Esophagus muscularis mucosa (tissue), 4 donors: Measurements from ENCODE around the gene RSPO1. TPM values are rescaled to one million over a fixed set of nuclear protein-coding genes. Genes with fewer than 3 reads are reported as not detected.

Source experiments
- DNase-seq: peaks from one replicate; pipeline ENCODE4 v3.0.0-alpha.2; 2017; ENCODE audit errors: extremely low spot score
- H3K27ac ChIP-seq, 4 donors: fragments of 200-600 bp; sonication (generic); replicated peaks in 1 of 4; 1 replicate in 3 of 4; 2 replicates in 1 of 4; pipeline ENCODE4 v1.5.1; 2016 to 2019; ENCODE audit warnings: mild to moderate bottlenecking in 1 of 4
- H3K27me3 ChIP-seq, 4 donors: fragments of 200-600 bp; sonication (generic); one replicate each; pipeline versions ENCODE4 v1.5.1 to v1.6.0; 2016 to 2019
- H3K36me3 ChIP-seq, 4 donors: fragments of 200-600 bp; sonication (generic); one replicate each; pipeline ENCODE4 v1.5.1; 2016 to 2019
- H3K4me1 ChIP-seq, 4 donors: fragments of 200-600 bp; sonication (generic); one replicate each; pipeline ENCODE4 v1.5.1; 2016 to 2019
- H3K4me3 ChIP-seq, 4 donors: fragments of 200-600 bp; sonication (generic); 1 replicate in 2 of 4; 2 replicates in 2 of 4; pipeline ENCODE4 v1.5.1; 2016 to 2019; ENCODE audit warnings: mild to moderate bottlenecking in 4 of 4, moderate library complexity in 1 of 4
- H3K9me3 ChIP-seq, 4 donors: fragments of 200-600 bp; sonication (generic); 1 replicate in 3 of 4; 2 replicates in 1 of 4; pipeline ENCODE4 v1.5.1; 2016 to 2019
- CTCF ChIP-seq, 3 experiments: fragments of 200-600 bp in 2 of 3; fragments of 450-650 bp in 1 of 3; sonication (generic) in 2 of 3; IDR thresholded peaks; one replicate each; pipeline ENCODE4 v1.5.1; 2017 to 2019; ENCODE audit warnings: antibody characterized with exemption in 3 of 3, mild to moderate bottlenecking in 2 of 3, moderate library complexity in 1 of 3
- EP300 ChIP-seq: sonication (generic); formaldehyde crosslinking; IDR thresholded peaks from one replicate; pipeline ENCODE4 v1.6.1; 2017; ENCODE audit warnings: antibody characterized with exemption
- POLR2A ChIP-seq: fragments of 450-650 bp; IDR thresholded peaks from one replicate; pipeline ENCODE4 v1.6.1; 2017; ENCODE audit warnings: antibody characterized with exemption, moderate library complexity, mild to moderate bottlenecking, low read depth
- POLR2AphosphoS5 ChIP-seq, 2 donors: sonication (generic); formaldehyde crosslinking; IDR thresholded peaks; one replicate each; pipeline ENCODE4 v1.6.1; 2017; ENCODE audit warnings: antibody characterized with exemption in 2 of 2
- WGBS: methylation state at CpG from one replicate; pipeline ENCODE4 v1.1.5; 2018; 5-methylcytosine and 5-hydroxymethylcytosine counted together
- intact Hi-C: fragments of 100-400 bp; cut with DNase I; formaldehyde crosslinking; loops from one replicate; pipeline ENCODE4 v1.15.1; 2023
- total RNA-seq, 4 donors: library from RNA; depleted of rRNA; stranded (reverse); fragments of >200 nt; gene quantifications; one replicate each; pipeline versions ENCODE4 v1.1.0 to v1.2.1, GENCODE V29; 2016

Gene RSPO1
- total RNA-seq, 4 donors from 2014 or later = 1.0 to 1.8 (median 1.5) TPM

- intact Hi-C loops = no loop called here
- DNase-seq = no peak
- 65% methylated on average over 5 of the region's 5 CpGs for WGBS
Measured at GRCh38 chr1:37650173-37650572, 15.5 kb upstream of the RSPO1 start.

GRCh38 chr1:37647281-37647680 is 12.6 kb upstream of the RSPO1 start:
- Histone ChIP-seq H3K4me3 (no peak overlapping the region), H3K27me3 (peaks cover 0 to 43% (median 0%) of the 10 kb centered on the region in 4 donors), H3K4me1 (no peaks in the 10 kb centered on the region), H3K27ac (no peak overlapping the region), H3K9me3 (peaks cover 0 to 6% (median 1%) of the 10 kb centered on the region in 4 donors), H3K36me3 (no peaks in the 10 kb centered on the region)
- no peak for TF ChIP-seq POLR2AphosphoS5 (IDR thresholded peaks at IDR 0.05)
- TF ChIP-seq EP300 = no peak
- TF ChIP-seq CTCF (IDR thresholded peaks at IDR 0.05) = no peak
- no peak for TF ChIP-seq POLR2A
- 90% methylated on average over 7 of the region's 7 CpGs for WGBS
- no peak for DNase-seq
- intact Hi-C loops = no loop called here

More at GRCh38 chr1:37650173-37650572, 15.5 kb upstream of the RSPO1 start:
- Histone ChIP-seq H3K9me3 (no peaks in the 10 kb centered on the region), H3K4me3 (no peak overlapping the region), H3K27ac (no peak overlapping the region), H3K27me3 (peaks cover 0 to 25% (median 0%) of the 10 kb centered on the region in 4 donors), H3K36me3 (no peaks in the 10 kb centered on the region), H3K4me1 (no peaks in the 10 kb centered on the region)
- TF ChIP-seq POLR2AphosphoS5 (IDR thresholded peaks at IDR 0.05) (no peak), EP300 (no peak), CTCF (IDR thresholded peaks at IDR 0.05) (no peak), POLR2A (no peak)

- no peak for DNase-seq
- intact Hi-C loops = no loop called here
- Histone ChIP-seq H3K9me3 (peaks cover 0 to 22% (median 14%) of the 10 kb centered on the region in 4 donors), H3K27ac (no peak overlapping the region), H3K4me1 (no peaks in the 10 kb centered on the region), H3K4me3 (no peak overlapping the region), H3K27me3 (peaks cover 0 to 73% (median 0%) of the 10 kb centered on the region in 4 donors), H3K36me3 (no peaks in the 10 kb centered on the region)
- WGBS = 91% methylated on average over 1 of the region's 1 CpG
- TF ChIP-seq POLR2A (no peak), CTCF (IDR thresholded peaks at IDR 0.05) (no peak), POLR2AphosphoS5 (IDR thresholded peaks at IDR 0.05) (no peak), EP300 (no peak)
Measured at GRCh38 chr1:37641059-37641458, 6.4 kb upstream of the RSPO1 start.

- no peak for DNase-seq
- Histone ChIP-seq H3K27me3 (peaks cover 6 to 88% (median 33%) of the 10 kb centered on the region in 4 donors), H3K4me1 (peaks cover 12 to 22% (median 17%) of the 10 kb centered on the region in 4 donors), H3K27ac (no peak overlapping the region), H3K36me3 (no peaks in the 10 kb centered on the region), H3K4me3 (no peak overlapping the region), H3K9me3 (peaks cover 0 to 8% (median 4%) of the 10 kb centered on the region in 4 donors)
- WGBS = 87% methylated on average over 6 of the region's 6 CpGs
- intact Hi-C loops = no loop called here
- TF ChIP-seq EP300 (no peak), POLR2AphosphoS5 (IDR thresholded peaks at IDR 0.05) (no peak), CTCF (IDR thresholded peaks at IDR 0.05) (no peak), POLR2A (no peak)
Measured at GRCh38 chr1:37636435-37636834, 1.7 kb upstream of the RSPO1 start.
